GM10266 (cell line): ENCODE measurements around the gene MACROD2.

Source experiments
- DNase-seq: peaks from one replicate; pipeline ENCODE4 v3.0.0; 2012; ENCODE audit errors: extremely low spot score
- TF ChIP-seq, protein P1 (sequence below): IDR thresholded peaks from 2 replicates; pipeline ENCODE4 v1.5.1; 2012; ENCODE audit warnings: mild to moderate bottlenecking, low read depth; ENCODE audit not compliant: control insufficient read depth, insufficient read depth; ENCODE audit errors: missing control alignments

The MACROD2 gene

DNA sequence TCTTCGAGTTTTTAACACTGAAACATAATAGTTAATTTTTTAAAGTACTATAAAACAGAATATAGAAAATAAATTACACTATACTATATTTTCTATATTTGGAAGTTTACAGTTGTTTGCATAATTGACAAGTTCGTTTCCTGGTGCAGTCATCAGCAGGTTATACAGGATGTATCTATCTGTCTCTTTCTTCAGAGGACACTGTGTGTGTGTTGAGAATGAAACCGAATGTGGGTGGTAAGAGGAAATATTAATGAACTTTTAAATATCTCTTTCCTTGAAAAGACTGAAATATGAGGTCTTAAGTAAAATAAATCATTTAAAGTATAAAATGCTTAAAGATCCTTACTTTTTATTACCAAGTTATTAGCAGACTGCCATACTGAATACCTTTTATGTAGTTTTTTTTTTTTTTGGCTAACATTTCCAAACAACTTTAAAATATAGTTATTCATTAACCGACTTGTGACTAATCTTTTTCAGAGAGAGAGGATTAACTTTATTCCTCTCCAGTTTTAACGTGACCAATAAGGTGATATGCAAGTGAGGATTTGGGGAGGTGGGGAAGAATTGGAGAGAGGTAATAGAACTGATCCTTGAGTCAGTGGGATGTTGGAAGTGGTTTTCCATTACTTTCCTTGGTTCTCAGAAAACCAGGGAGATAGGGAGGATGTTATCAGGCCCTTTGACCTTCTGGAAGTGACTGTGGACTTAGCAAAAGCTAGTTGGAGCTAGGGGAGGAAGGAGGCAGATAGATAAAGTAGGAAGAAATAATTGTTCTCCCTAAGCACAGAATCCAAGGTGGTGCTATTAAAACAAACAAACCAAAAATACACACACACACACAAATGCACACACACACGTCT is 722.1 kb downstream of the MACROD2 start:
- TF ChIP-seq, protein P1, sequence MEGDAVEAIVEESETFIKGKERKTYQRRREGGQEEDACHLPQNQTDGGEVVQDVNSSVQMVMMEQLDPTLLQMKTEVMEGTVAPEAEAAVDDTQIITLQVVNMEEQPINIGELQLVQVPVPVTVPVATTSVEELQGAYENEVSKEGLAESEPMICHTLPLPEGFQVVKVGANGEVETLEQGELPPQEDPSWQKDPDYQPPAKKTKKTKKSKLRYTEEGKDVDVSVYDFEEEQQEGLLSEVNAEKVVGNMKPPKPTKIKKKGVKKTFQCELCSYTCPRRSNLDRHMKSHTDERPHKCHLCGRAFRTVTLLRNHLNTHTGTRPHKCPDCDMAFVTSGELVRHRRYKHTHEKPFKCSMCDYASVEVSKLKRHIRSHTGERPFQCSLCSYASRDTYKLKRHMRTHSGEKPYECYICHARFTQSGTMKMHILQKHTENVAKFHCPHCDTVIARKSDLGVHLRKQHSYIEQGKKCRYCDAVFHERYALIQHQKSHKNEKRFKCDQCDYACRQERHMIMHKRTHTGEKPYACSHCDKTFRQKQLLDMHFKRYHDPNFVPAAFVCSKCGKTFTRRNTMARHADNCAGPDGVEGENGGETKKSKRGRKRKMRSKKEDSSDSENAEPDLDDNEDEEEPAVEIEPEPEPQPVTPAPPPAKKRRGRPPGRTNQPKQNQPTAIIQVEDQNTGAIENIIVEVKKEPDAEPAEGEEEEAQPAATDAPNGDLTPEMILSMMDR, result no peak
- no peak for DNase-seq

DNA sequence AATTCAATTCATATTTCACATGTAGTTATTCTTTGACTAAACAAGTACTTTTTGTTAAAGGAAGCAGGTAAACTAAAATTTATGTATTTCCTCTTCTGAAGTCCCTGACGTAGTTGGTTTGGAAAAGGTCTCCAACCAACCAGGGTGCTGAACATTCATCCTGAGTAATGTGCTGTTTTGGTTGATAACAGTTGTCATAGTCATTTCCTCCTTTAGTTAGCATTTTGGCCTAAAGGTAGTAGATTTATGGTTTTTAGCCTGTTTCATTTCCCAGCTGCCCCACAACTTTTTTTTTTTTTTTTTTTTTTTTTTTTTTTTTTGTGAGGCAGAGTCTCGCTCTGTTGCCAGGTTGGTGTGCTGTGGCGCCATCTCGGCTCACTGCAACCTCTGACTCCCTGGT is 724.9 kb downstream of the MACROD2 start:
- TF ChIP-seq, protein P1, result no peak

DNA sequence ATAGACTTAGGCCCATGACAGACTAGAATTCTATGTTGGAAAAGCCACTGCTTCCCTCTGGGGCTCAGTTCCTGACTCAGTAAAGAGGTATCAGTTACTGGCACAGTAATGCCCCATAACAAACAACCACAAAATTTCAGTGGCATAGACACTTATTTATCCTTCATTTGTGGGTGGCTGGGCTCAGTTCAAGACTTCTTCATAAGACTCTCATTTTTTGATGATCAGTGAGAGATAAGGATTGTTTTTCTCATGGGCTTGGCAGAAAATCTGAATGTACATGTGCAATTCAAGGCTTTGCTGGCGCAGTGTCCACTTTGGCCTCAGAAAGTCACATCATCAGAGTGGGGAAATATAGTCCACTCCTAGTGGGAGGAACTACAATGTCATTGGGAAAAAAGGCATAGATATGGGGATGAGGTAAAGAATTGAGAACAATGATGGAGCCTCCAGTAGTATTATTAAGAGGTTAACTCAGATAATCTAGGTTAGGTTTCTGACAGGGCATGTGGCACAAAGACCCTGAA is 726.7 kb downstream of the MACROD2 start:
- TF ChIP-seq, protein P1, result no peak
- DNase-seq, result no peak

More for the DNA sequence above, 724.9 kb downstream of the MACROD2 start:
- no peak for DNase-seq

DNA sequence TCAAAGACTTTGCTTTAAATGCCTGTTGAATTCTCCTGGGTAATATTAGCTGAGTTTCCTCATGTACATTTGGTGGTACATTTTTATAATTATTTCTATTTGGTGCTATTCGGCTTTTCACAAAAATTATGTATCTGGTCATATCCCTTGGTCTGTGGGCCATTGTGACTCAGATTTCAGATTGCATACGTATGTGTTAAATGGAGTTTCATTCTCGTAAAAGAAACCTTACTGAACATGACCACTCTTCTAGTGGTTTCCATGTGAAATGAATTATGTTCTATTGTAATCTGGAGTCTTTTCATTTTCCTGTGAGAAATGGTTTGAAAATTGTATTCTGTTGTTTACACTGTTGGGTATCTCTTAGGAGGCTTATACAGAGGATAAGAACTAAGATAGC is 728.3 kb downstream of the MACROD2 start:
- TF ChIP-seq, protein P1, result no peak
- DNase-seq, result no peak

DNA sequence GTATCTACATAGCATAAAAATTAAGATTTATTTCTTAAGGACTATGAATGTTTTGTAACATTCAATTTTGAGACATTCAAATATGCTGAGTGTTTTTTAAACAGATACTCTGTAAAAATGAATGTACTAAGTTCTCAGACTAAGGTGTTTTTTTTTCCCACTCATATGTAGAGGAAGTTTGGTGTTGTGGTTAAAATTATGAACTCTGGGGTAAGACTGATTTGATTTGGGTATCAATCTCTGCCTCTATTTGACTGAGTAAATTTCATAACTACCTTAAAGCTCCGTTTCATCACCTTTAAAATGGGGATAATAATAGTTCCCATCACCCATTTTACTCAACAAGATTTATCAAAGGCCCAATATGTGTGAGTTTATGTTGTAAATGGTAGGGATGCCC is 728.7 kb downstream of the MACROD2 start:
- DNase-seq, result no peak
- TF ChIP-seq, protein P1, result no peak

DNA sequence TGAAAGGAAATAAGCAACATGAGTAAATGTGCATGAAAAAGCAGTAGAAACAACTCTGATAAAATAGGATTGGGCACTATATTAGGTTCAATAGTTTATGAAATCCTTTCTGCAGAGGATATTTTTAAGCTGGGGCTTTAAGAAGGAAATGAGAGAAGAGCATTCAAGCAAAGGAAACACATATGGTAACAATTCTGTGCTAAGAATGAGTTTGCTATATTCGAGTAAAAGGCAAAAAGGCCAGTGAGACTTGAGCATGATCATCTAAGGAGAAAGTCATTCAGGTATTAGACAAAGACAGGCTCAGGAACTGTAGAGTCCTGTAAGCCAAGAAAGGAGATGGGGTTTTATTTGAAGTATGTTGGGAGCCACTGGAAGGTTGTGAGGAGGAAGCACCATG is 729.2 kb downstream of the MACROD2 start:
- DNase-seq, result no peak

More for the DNA sequence above, 729.2 kb downstream of the MACROD2 start:
- TF ChIP-seq, protein P1, result no peak
